GM19099 (cell line): ENCODE results near the gene BACH2.

Source experiments
- POLR2A ChIP-seq: IDR thresholded peaks from 3 replicates; pipeline ENCODE4 v1.6.1; 2011; ENCODE audit warnings: low read depth; ENCODE audit not compliant: insufficient read length; ENCODE audit errors: extremely low read depth

BACH2 gene

DNA sequence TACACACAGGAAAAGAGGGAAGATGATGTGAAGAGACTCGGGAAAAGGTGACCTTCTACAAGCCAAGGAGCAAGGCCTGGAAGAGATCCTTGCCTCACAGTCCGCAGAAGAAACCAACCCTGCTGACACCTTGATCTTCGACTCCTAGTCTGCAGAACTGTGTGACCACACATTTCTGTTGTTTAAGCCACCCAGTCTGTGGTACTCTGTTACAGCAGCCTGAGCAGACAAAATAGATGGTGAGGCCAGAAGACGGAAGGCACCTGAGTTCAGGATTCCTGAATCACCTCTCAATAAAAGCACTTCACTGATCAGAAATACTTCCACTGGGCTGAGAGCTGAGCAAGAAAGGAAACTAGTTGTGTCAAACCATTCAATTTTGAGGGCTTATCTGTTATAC, 103.3 kb downstream of the BACH2 start:
- TF ChIP-seq POLR2A: no peak

DNA sequence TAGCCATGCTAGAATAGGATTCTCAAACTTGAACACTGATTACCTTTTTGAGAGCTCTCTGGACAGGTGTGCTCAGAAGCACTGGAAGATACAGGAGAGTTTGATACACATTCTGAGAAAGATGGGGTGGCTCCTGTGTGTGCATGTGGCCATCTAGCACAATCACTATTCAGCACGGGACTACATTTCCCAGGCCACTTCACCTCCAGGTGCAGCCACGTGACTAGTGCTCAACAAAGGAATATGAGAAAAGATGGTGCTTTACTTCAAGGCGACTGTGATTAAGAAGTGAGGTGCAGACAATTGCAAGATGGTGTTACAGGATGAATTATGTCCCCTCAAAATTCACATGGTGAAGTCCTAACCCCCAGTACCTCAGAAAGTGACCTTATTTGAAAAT, 103.8 kb downstream of the BACH2 start:
- no peak for TF ChIP-seq POLR2A

- TF ChIP-seq POLR2A: no peak
Measured at GRCh38 chr6:90190752-90191395, 105.8 kb downstream of the BACH2 start.

DNA sequence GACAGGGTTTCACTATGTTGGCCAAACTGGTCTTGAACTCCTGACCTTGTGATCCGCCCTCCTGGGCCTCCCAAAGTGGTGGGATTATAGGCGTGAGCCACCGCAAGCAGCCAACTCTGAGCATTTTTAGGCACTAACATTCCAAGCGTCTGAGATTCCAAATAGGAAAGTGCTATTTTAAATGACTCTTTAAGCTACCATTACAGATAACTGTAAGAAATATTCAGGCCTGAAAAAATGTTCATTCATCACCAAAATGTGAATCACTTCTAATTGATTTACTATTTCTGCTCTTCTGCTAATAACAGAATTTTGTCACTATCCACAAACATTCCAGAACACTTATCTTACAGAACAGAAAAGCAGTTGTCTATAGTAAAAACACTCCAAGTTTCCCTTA, 106.5 kb downstream of the BACH2 start:
- TF ChIP-seq POLR2A: no peak

GRCh38 chr6:90187437-90188121, 109.1 kb downstream of the BACH2 start:
- TF ChIP-seq POLR2A: no peak

- no peak for TF ChIP-seq POLR2A
Measured at GRCh38 chr6:90186637-90187371, 109.8 kb downstream of the BACH2 start.

DNA sequence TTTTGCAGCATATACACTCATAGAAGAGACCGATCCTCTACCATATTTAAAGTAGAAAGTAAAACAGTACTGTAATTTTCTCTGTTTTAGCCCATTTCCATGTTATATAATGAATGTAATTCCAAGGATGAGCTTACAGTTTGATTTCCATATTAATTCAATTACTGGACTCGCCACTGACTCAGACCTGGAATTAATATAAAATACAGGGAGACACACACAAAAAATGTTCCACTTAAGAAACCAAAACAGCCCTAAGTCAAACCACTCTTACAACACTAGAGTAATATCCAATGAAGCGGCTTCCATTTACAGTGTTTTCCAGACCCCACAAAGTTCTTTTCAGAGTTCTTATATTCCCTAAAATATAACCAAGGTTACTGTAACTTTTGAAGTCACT, 110.6 kb downstream of the BACH2 start:
- no peak for TF ChIP-seq POLR2A

GRCh38 chr6:90184334-90185298, 112.0 kb downstream of the BACH2 start:
- no peak for TF ChIP-seq POLR2A

DNA sequence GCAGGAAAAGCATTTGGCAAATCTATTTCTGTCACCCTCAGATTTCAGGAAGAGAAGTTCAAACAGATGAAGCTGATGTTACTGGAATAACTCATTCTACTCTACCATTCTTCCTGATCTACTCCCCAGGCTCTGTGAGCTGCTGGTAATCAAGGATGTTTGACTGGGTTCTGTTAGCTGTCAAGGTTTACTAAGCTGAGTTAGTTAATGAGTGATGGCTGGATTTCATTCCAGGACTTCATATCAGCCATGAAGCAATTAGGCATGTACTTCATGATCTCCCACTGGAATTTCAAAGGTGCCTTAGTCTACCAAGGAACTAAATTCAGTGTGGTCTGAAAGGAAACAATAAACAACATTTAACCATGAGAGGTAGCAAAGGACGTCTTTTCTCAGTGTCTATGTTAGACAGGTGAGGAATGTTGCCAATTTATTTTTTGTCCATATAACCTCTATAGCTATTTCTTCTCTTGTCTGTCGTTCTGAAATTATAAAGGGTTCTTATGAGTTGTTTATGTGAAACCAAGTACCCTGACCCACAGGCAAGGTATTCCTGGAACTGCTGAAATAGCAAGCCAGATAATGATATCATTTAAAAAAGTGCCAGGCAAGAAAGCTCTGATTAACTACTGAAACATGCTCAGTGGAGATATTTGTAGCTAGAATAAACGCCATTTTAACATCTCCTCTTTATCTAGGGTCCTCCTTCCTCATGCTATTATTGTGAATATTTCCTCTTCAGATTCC, 112.9 kb downstream of the BACH2 start:
- no peak for TF ChIP-seq POLR2A

GRCh38 chr6:90180526-90180925, 116.1 kb downstream of the BACH2 start:
- TF ChIP-seq POLR2A: no peak

- TF ChIP-seq POLR2A: no peak
Measured at GRCh38 chr6:90179190-90180169, 117.2 kb downstream of the BACH2 start.

- TF ChIP-seq POLR2A: no peak
Measured at GRCh38 chr6:90178384-90178855, 118.2 kb downstream of the BACH2 start.
